Naive B cell (primary cell): Measurements from ENCODE around the gene POLD1. TPM values are rescaled to one million over a fixed set of nuclear protein-coding genes. Genes with fewer than 3 reads are reported as not detected.

Source experiments
- ATAC-seq, 2 donors: fragments of 150-1000 bp; cut with Tn5 transposase; 2 replicates each; pipeline ENCODE4 v1.10.0; 2021; ENCODE audit warnings: low read depth in 2 of 2, mild to moderate bottlenecking in 2 of 2, moderate library complexity in 2 of 2
- DNase-seq: peaks from one replicate; pipeline ENCODE4 v3.0.0; 2022
- H3K27ac Mint-ChIP-seq, 6 donors: one replicate each; pipeline ENCODE4 v1.8.0; 2020 to 2022; ENCODE audit warnings: mild to moderate bottlenecking in 6 of 6, mixed read lengths in 6 of 6, moderate library complexity in 5 of 6, inconsistent platforms in 2 of 6
- H3K27me3 Mint-ChIP-seq, 3 donors: one replicate each; pipeline ENCODE4 v1.8.0; 2021 to 2022; ENCODE audit warnings: mixed read lengths in 3 of 3, mild to moderate bottlenecking in 1 of 3
- H3K36me3 Mint-ChIP-seq, 2 donors: one replicate each; pipeline ENCODE4 v1.8.0; 2020 to 2022; ENCODE audit warnings: mixed read lengths in 2 of 2, inconsistent platforms in 1 of 2, mild to moderate bottlenecking in 1 of 2
- H3K4me1 Mint-ChIP-seq, 3 donors: one replicate each; pipeline ENCODE4 v1.8.0; 2020 to 2022; ENCODE audit warnings: mixed read lengths in 3 of 3, inconsistent platforms in 1 of 3, mild to moderate bottlenecking in 1 of 3, moderate library complexity in 1 of 3
- H3K4me3 Mint-ChIP-seq, 8 donors: one replicate each; pipeline ENCODE4 v1.8.0; 2020 to 2022; ENCODE audit warnings: mild to moderate bottlenecking in 8 of 8, mixed read lengths in 8 of 8, moderate library complexity in 8 of 8, inconsistent platforms in 2 of 8
- H3K9me3 Mint-ChIP-seq, 7 donors: one replicate each; pipeline ENCODE4 v1.8.0; 2020 to 2022; ENCODE audit warnings: mixed read lengths in 7 of 7, mild to moderate bottlenecking in 5 of 7, inconsistent platforms in 2 of 7, moderate library complexity in 1 of 7
- polyA plus RNA-seq, 6 donors: library from polyadenylated mRNA; unstranded; fragments of 300-500 nt; fragmentation: Illumina TruSeq; gene quantifications; one replicate each; pipeline ENCODE4 v1.2.3, GENCODE V29; 2021; ENCODE audit warnings: low read depth in 6 of 6

POLD1 gene
- polyA plus RNA-seq, 6 donors from 2014 or later, result 22.9 to 46.7 (median 32.1) TPM

DNA sequence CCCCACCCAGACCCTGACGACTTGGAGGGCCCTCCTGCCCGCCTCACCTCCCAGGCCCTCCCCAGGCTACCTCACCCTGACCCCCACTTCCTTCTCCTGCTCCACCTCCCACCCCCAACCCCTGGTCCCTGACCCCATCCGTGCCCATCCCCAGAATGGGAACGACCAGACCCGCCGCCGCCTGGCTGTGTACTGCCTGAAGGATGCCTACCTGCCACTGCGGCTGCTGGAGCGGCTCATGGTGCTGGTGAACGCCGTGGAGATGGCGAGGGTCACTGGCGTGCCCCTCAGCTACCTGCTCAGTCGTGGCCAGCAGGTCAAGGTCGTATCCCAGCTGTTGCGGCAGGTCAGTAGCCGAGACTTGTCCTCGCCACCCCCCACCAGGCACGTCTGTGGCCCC is 22.7 kb downstream of the POLD1 start:
- Mint-ChIP-seq H3K4me3 (no peak overlapping the region), H3K4me1 (peaks cover 0 to 4% (median 0%) of the 10 kb centered on the region in 3 donors), H3K9me3 (no peaks in the 10 kb centered on the region), H3K27ac (no peak overlapping the region), H3K27me3 (no peaks in the 10 kb centered on the region), H3K36me3 (peaks cover 0 to 12% of the 10 kb centered on the region in 2 donors)
- no peak for DNase-seq
- no peak for ATAC-seq

DNA sequence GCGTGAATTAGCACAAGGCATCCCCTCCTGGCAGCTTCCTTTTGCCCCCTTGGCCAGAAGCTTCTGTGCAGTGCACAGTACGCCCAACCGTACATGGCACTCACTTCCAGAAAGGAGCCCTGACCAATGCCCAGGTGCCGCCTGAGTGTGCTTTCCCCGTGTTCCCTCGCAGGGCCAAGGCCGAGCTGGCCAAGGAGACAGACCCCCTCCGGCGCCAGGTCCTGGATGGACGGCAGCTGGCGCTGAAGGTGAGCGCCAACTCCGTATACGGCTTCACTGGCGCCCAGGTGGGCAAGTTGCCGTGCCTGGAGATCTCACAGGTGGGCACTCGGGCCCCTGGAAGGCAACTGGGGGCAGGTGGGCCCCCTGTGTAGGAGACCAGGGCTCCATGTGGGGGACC is 25.2 kb downstream of the POLD1 start:
- Mint-ChIP-seq H3K4me3 (no peak overlapping the region), H3K27ac (no peak overlapping the region), H3K4me1 (peaks cover under 1 to 6% (median 5%) of the 10 kb centered on the region in 3 donors), H3K9me3 (no peaks in the 10 kb centered on the region), H3K27me3 (no peaks in the 10 kb centered on the region), H3K36me3 (peaks cover 0 to 12% of the 10 kb centered on the region in 2 donors)
- DNase-seq (no peak), ATAC-seq (no peak)

DNA sequence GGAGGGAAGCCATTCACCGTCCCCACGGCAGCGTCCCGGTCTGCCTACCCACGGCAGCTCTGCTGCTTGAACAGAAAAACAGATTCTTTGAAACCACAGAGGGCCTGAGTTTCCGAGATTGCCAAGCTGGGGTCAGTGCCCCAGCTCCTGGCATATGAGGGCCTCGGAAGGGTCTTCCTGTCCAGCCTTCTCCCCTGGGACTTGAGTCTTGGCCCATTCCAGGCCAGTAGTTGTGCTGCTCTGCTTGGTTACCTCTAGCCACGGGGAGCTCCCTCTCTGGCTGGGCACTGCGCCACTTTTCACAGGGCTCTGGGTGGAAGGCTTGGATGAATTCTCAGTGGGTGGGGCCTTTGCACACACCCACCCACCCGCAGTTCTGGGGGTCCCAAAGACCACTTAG is 26.0 kb downstream of the POLD1 start:
- H3K4me3 Mint-ChIP-seq, result no peak overlapping the region
- no peak for DNase-seq
- no peaks in the 10 kb centered on the region for H3K27me3 Mint-ChIP-seq
- peaks cover 9 to 13% (median 12%) of the 10 kb centered on the region in 3 donors for H3K4me1 Mint-ChIP-seq
- H3K9me3 Mint-ChIP-seq, result no peaks in the 10 kb centered on the region
- H3K27ac Mint-ChIP-seq, result peak overlapping the region in 1 of 6 donors; percentile 74
- no peak for ATAC-seq
- H3K36me3 Mint-ChIP-seq, result peaks cover 0 to 12% of the 10 kb centered on the region in 2 donors

DNA sequence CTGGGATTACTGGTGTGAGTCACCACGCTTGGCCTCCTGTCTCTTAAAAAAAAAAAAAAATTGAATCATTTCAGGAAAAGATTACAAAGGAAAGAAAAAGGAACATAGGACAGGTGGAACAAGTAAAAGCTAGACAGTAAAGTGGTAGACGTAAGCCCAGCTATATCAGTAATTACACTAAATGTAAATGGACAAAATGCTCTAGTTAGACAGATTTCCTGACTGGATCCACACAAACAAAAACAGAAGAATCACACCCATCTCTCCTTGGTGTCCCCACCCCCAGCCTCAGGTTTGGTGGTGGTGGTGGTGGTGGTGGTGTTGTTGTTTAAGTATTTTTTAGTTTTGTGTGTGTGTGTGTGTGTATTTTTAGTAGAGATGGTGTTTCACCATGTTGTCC is 28.3 kb downstream of the POLD1 start:
- peak overlapping the region in 1 of 8 donors; percentile 9 for H3K4me3 Mint-ChIP-seq
- no peaks in the 10 kb centered on the region for H3K36me3 Mint-ChIP-seq
- H3K9me3 Mint-ChIP-seq, result no peaks in the 10 kb centered on the region
- no peaks in the 10 kb centered on the region for H3K27me3 Mint-ChIP-seq
- peaks cover 18 to 29% (median 25%) of the 10 kb centered on the region in 3 donors for H3K4me1 Mint-ChIP-seq
- DNase-seq, result no peak
- H3K27ac Mint-ChIP-seq, result peak overlapping the region in 4 of 6 donors; percentile 26 to 85 (median 62)
- ATAC-seq, result no peak

DNA sequence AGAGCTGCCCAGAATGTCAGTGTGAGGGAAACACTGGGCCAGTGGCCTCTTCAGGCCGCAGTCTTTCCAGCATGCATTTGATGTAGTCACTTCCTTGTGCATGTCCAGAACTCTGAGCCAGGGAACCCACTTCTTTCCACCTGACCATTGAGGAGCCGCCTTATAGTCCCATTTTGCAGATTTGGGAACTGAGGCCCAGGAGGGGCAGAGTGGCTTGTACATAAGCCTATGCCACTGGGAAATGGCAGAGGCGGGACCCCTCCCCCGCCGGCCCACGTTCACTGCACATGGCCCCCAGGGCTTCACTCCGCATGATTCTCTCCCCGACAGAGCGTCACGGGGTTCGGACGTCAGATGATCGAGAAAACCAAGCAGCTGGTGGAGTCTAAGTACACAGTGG is 28.9 kb downstream of the POLD1 start:
- ATAC-seq (no peak), DNase-seq (no peak)
- Mint-ChIP-seq H3K36me3 (no peaks in the 10 kb centered on the region), H3K27me3 (no peaks in the 10 kb centered on the region), H3K4me1 (peaks cover 18 to 29% (median 28%) of the 10 kb centered on the region in 3 donors), H3K4me3 (peak overlapping the region in 2 of 8 donors; percentile 44 to 63), H3K9me3 (no peaks in the 10 kb centered on the region), H3K27ac (peak overlapping the region in 4 of 6 donors; percentile 79 to 97 (median 85))

DNA sequence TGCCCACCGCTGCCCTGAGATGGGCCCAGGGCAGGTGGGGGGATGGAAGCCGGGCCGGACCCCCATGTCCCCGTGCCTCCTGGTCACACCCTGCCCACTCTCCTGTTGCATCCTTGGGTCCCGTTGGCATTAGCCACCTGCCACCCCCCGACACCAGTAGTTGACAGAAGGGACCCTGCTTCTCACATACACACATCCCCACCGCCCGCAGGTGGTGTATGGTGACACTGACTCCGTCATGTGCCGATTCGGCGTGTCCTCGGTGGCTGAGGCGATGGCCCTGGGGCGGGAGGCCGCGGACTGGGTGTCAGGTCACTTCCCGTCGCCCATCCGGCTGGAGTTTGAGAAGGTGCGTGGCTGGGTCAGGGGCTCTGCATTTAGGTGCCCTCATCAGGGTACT is 29.4 kb downstream of the POLD1 start:
- no peaks in the 10 kb centered on the region for H3K27me3 Mint-ChIP-seq
- H3K36me3 Mint-ChIP-seq, result no peaks in the 10 kb centered on the region
- no peak overlapping the region for H3K4me3 Mint-ChIP-seq
- peaks cover 23 to 33% (median 31%) of the 10 kb centered on the region in 3 donors for H3K4me1 Mint-ChIP-seq
- DNase-seq, result no peak
- no peaks in the 10 kb centered on the region for H3K9me3 Mint-ChIP-seq
- ATAC-seq, result no peak
- H3K27ac Mint-ChIP-seq, result peak overlapping the region in 2 of 6 donors; percentile 52 to 97

DNA sequence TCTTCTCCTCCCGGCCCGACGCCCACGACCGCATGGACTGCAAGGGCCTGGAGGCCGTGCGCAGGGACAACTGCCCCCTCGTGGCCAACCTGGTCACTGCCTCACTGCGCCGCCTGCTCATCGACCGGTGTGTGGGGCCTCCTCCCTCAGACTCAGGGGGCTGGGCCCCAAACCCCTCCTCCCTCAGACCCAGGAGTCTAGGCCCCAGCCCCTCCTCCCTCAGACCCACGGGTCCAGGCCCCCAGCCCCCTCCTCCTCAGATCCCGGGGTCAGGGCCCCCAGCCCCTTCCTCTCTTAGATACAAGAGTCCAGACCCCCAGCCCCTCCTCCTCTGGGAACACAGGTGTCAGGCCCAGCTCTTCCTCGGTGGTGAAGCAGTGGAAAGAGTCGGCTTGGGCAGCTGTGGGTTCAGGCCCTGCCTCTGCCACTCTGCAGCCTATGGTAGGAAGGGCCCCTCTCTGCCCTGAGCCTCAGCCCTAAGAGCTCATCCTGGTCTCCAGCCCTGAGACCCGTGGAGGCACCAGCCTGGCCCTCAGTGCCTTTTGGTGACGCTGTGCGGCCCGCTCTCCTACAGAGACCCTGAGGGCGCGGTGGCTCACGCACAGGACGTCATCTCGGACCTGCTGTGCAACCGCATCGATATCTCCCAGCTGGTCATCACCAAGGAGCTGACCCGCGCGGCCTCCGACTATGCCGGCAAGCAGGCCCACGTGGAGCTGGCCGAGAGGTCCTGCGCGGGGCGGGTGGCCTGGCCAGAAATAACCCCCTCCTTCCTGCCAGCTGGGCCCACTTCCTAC is 30.9 kb downstream of the POLD1 start:
- H3K36me3 Mint-ChIP-seq, result peaks cover 1 to 14% of the 10 kb centered on the region in 2 donors
- DNase-seq (peak; percentile 76), ATAC-seq (peak; percentile 45 to 48)
- H3K9me3 Mint-ChIP-seq, result no peaks in the 10 kb centered on the region
- peak overlapping the region; percentile 97 to 100 (median 99) for H3K27ac Mint-ChIP-seq
- peaks cover 34 to 47% (median 39%) of the 10 kb centered on the region in 3 donors for H3K4me1 Mint-ChIP-seq
- peak overlapping the region; percentile 82 to 98 (median 86) for H3K4me3 Mint-ChIP-seq
- no peaks in the 10 kb centered on the region for H3K27me3 Mint-ChIP-seq

DNA sequence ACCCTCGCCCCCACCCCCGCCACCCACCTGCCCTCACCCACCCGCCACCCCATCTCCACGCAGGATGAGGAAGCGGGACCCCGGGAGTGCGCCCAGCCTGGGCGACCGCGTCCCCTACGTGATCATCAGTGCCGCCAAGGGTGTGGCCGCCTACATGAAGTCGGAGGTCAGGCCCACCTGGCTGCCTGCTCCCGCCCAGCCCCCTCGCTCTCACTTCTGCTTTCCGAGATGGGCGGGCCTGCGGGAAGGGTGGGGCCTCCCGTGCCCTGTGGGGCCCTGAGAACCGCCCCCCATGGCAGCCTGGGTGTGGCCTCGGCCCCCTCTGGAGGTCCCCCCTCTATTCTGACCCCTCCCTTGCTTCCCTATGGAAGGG is 31.5 kb downstream of the POLD1 start:
- Mint-ChIP-seq H3K4me1 (peaks cover 40 to 53% (median 45%) of the 10 kb centered on the region in 3 donors), H3K27me3 (no peaks in the 10 kb centered on the region), H3K27ac (peak overlapping the region; percentile 97 to 100 (median 99)), H3K4me3 (peak overlapping the region; percentile 82 to 98 (median 86)), H3K9me3 (no peaks in the 10 kb centered on the region), H3K36me3 (peaks cover 7 to 20% of the 10 kb centered on the region in 2 donors)
- ATAC-seq, result peak; percentile 71 to 72
- peak; percentile 98 for DNase-seq

DNA sequence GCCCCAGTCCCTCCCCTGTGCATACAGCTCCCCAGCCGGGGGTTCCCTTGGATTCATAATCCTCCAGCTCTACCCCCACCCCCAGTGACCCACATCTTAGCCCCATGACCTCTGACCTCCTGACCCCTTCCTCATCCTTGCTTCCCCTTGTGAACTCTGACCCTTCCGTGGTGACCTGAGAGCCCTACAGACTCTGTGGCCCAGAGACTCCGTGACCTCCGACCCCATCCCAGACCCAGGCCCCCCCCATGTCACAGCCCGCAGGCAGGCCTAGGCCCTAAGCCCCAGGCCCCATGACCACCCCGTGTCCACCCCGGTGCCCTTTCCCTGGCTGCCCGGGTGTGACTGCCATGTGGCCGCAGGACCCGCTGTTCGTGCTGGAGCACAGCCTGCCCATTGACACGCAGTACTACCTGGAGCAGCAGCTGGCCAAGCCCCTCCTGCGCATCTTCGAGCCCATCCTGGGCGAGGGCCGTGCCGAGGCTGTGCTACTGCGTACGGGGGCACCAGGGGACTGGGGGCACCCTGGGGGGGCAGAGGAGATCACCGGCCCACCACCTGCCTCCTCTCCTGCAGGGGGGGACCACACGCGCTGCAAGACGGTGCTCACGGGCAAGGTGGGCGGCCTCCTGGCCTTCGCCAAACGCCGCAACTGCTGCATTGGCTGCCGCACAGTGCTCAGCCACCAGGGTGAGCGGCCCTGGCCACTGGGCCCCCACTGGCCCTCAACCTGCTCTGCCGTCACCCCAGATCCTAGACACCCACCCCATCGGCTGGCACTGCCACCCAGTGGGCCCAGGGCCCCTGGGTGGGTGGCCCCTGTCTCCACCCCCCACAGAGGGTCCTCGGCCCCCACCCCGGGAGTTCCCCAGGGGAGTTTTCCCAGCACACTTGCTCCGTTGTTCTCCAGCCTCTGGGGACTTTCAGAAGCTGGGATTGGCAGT is 32.2 kb downstream of the POLD1 start:
- H3K4me3 Mint-ChIP-seq, result peak overlapping the region; percentile 79 to 98 (median 84)
- peaks cover 12 to 25% of the 10 kb centered on the region in 2 donors for H3K36me3 Mint-ChIP-seq
- no peaks in the 10 kb centered on the region for H3K9me3 Mint-ChIP-seq
- peak overlapping the region; percentile 97 to 100 (median 99) for H3K27ac Mint-ChIP-seq
- H3K27me3 Mint-ChIP-seq, result no peaks in the 10 kb centered on the region
- peaks cover 45 to 60% (median 52%) of the 10 kb centered on the region in 3 donors for H3K4me1 Mint-ChIP-seq
- ATAC-seq (no peak), DNase-seq (peak; percentile 21)

DNA sequence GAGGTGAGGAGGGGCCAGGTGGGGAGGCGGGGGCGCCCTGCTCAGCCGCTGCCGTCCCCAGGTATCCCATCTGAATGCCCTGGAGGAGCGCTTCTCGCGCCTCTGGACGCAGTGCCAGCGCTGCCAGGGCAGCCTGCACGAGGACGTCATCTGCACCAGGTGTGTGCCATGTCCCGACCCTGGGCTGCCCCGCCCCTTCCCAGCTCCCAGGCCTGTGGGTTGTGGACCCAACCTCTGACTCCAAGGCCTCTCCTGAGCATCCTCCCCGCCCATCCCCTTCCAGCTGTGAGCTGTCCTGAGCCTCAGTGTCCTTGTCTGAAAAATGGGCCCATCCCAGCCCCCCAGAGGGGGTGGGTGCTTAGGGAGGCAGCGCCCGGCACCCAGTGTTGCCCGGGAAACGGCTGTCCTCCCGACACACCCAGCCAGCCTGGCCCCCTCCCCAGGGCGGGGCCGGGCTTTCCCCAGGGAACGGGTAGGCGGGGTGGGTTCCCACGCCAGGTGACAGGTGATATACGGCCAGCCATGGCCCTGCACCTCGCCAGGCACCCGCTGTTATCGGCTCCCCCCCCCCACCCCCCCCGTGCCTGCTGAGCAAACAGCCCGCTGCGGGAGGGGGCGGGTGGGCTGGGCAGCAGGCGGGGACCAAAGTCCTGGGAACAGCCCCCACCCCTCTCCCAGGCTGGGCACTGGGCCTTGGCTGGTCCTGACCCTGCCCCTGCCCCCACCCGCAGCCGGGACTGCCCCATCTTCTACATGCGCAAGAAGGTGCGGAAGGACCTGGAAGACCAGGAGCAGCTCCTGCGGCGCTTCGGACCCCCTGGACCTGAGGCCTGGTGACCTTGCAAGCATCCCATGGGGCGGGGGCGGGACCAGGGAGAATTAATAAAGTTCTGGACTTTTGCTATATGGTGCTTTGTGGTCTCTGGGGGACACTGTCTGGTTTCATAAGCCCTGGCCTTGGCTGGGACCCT is 33.2 kb downstream of the POLD1 start:
- no peak for ATAC-seq
- Mint-ChIP-seq H3K4me1 (peaks cover 49 to 69% (median 63%) of the 10 kb centered on the region in 3 donors), H3K4me3 (peak overlapping the region; percentile 96 to 100 (median 99)), H3K9me3 (no peaks in the 10 kb centered on the region), H3K36me3 (peaks cover 12 to 30% of the 10 kb centered on the region in 2 donors), H3K27me3 (no peaks in the 10 kb centered on the region), H3K27ac (peak overlapping the region; percentile 97 to 99 (median 98))
- DNase-seq, result peak; percentile 64

DNA sequence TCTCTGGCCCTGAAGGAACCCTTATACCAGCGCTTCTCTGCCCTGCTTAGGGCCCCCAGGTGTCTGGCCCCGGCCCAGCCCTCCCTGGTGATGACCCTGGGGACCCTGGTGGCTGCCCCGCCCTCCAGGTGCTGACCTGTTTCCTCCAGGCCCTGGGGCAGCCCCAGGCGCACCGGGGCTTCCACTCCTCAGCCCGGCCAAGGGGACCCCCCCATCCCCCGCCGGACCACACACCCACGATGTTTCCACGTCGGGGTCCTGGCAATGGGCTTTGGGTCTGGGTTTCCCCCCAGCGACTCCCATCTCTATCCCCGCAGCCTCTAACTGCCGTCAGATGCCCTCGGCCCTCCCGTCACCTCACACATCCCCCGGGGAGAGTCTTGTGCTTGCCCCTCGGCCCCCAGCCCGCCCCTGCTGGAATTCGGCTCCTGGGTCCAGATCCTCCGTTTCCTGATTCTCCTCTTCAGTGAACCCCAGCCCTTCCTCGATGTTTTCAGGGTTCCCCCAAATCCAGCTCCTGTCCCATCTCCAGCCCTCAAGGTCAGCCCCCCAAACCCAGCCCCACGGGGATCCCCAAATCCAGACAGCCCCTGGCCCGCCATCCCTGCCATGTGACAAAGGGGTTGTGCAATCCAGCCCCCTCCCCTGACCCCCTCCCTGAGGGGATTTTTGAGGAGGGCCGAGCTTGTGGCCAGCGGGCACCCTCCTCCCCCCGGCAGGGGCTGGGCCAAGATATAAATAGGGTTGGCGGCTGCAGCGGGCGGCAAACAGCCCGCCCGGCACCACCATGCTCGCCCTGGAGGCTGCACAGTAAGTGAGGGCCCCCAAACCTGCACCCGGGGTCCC is 34.3 kb downstream of the POLD1 start, which contains the start of gene SPIB:
Gene SPIB, plus strand, starts transcription at position 763 of the 846 bp plus-strand sequence. Its CDS starts 25 bp downstream, at position 788.
- DNase-seq (peak; percentile 74), ATAC-seq (peak; percentile 5 to 11)
- peak within 1 kb of the TSS; percentile 96 to 100 (median 99) for H3K4me3 Mint-ChIP-seq
- peaks cover 53 to 73% (median 65%) of the 10 kb centered on the region in 3 donors for H3K4me1 Mint-ChIP-seq
- no peaks in the 10 kb centered on the region for H3K27me3 Mint-ChIP-seq
- peaks cover 12 to 32% of the 10 kb centered on the region in 2 donors for H3K36me3 Mint-ChIP-seq
- H3K27ac Mint-ChIP-seq, result peak within 1 kb of the TSS; percentile 97 to 99 (median 99)
- no peaks in the 10 kb centered on the region for H3K9me3 Mint-ChIP-seq
